Heart right ventricle (tissue), 16 donors: Measurements from ENCODE around the gene DGKB. TPM values are rescaled to one million over a fixed set of nuclear protein-coding genes. Genes with fewer than 3 reads are reported as not detected.

ENCODE experiments used
- ATAC-seq, 8 donors: fragments of 200-7000 bp; cut with Tn5 transposase; one replicate each; pipeline ENCODE4 v1.9.1; 2020; ENCODE audit warnings: mild to moderate bottlenecking in 8 of 8, moderate library complexity in 8 of 8, moderate number of reproducible peaks in 1 of 8
- DNase-seq, 2 donors: peaks; one replicate each; pipeline ENCODE4 v3.0.0-alpha.2; 2020
- H3K27ac ChIP-seq, 10 donors: fragments of 200-600 bp; sonication (generic) in 2 of 10; one replicate each; pipeline versions ENCODE4 v1.5.0 to v1.8.0; 2020 to 2022; ENCODE audit warnings: mild to moderate bottlenecking in 3 of 10
- H3K27me3 ChIP-seq, 7 donors: fragments of 200-600 bp; one replicate each; pipeline ENCODE4 v1.8.0; 2021 to 2022; ENCODE audit warnings: mild to moderate bottlenecking in 2 of 7
- H3K36me3 ChIP-seq, 9 donors: fragments of 200-600 bp; sonication (generic) in 1 of 9; one replicate each; pipeline versions ENCODE4 v1.5.0 to v1.8.0; 2020 to 2022; ENCODE audit warnings: mild to moderate bottlenecking in 2 of 9
- H3K4me1 ChIP-seq, 9 donors: fragments of 200-600 bp; sonication (generic) in 1 of 9; one replicate each; pipeline versions ENCODE4 v1.5.0 to v1.8.0; 2020 to 2022; ENCODE audit warnings: mild to moderate bottlenecking in 4 of 9
- H3K4me3 ChIP-seq, 10 donors: fragments of 200-600 bp; sonication (generic) in 2 of 10; one replicate each; pipeline versions ENCODE4 v1.5.0 to v1.8.0; 2020 to 2022; ENCODE audit warnings: mild to moderate bottlenecking in 7 of 10, moderate library complexity in 2 of 10
- H3K9me3 ChIP-seq, 11 donors: fragments of 200-600 bp in 10 of 11; sonication (generic) in 2 of 11; one replicate each; pipeline versions ENCODE4 v1.5.0 to v1.8.0; 2013 to 2022; ENCODE audit warnings: mild to moderate bottlenecking in 2 of 11, control low read depth in 1 of 11, moderate library complexity in 1 of 11
- WGBS, 2 donors: extraction: QIAGEN DNeasy Blood & Tissue Kit; methylation state at CpG; one replicate each; pipeline ENCODE4 v1.1.7; 2013; ENCODE audit warnings: inconsistent platforms in 1 of 2; 5-methylcytosine and 5-hydroxymethylcytosine counted together
- intact Hi-C, 10 donors: fragments of 100-400 bp; cut with DNase I; formaldehyde crosslinking; loops; one replicate each; pipeline versions ENCODE4 v1.11.1 to v1.14.2; 2022
- polyA plus RNA-seq, 2 donors: library from polyadenylated mRNA; stranded (reverse); fragments of 200-250 nt; gene quantifications; one replicate each; pipeline ENCODE4 v1.2.3, GENCODE V29; 2013
- total RNA-seq, 10 donors: library from RNA; stranded (reverse); fragmentation: NEBNext Ultra II Directional in 3 of 10; extraction: Animal tissue kit (Norgen Biotek cat#: 25700) in 3 of 10; gene quantifications; one replicate each; pipeline versions ENCODE4 v1.2.1 to v1.2.4, GENCODE V29; 2021 to 2023
- TF ChIP-seq, protein P1 (sequence below), 9 donors: fragments of 200-600 bp; sonication (generic) in 2 of 9; IDR thresholded peaks; one replicate each; pipeline versions ENCODE4 v1.5.0 to v1.8.0; 2021 to 2022; ENCODE audit warnings: antibody characterized with exemption in 9 of 9, mild to moderate bottlenecking in 5 of 9, moderate library complexity in 1 of 9
- donor health status: Arrhythmogenic right ventricular cardiomyopathy.
- donor health status: ischemic (EF 13 %, LVEDD 7.1; RV severe dilation, severe dysfunction).
- donor health status: healthy with polysubstance abuse.
- donor health status: DM: no; HTN: yes; CAD: no.
- donor health status: DM: no; HTN: no; CAD: no.
- donor health status: ischemic (EF 25% LVEDD 6.9; RV normal size, moderate dysfunction).
- donor health status: ischemic (EF 25% LVEDD 5.7; RV mildly dilated, moderate dysfunction).
- donor health status: healthy.
- donor health status: DM: yes; HTN: yes; CAD: no.
- donor health status: Ischemic cardiomyopathy.
- donor health status: ischemic (EF 35%, LVEDD 5.7; RV mildly dilated, moderate dysfunction).
- donor health status: nonischemic (EF 11% LVEDD 7.7; RV severe dilation, severe dysfunction).
- donor health status: DM: yes; HTN: yes; CAD: no.
- donor health status: PGD.
- donor health status: ischemic (EF 29% LVEDD 5.4; RV normal size, mild dysfunction).
- donor health status: nonischemic (EF 23%, LVEDD 6.1; RV moderate dilation, normal function).

DGKB gene
- total and polyA plus RNA-seq, 12 donors, result under 0.01 to 1.2 (median 0.77) TPM

- TF ChIP-seq, protein P1, sequence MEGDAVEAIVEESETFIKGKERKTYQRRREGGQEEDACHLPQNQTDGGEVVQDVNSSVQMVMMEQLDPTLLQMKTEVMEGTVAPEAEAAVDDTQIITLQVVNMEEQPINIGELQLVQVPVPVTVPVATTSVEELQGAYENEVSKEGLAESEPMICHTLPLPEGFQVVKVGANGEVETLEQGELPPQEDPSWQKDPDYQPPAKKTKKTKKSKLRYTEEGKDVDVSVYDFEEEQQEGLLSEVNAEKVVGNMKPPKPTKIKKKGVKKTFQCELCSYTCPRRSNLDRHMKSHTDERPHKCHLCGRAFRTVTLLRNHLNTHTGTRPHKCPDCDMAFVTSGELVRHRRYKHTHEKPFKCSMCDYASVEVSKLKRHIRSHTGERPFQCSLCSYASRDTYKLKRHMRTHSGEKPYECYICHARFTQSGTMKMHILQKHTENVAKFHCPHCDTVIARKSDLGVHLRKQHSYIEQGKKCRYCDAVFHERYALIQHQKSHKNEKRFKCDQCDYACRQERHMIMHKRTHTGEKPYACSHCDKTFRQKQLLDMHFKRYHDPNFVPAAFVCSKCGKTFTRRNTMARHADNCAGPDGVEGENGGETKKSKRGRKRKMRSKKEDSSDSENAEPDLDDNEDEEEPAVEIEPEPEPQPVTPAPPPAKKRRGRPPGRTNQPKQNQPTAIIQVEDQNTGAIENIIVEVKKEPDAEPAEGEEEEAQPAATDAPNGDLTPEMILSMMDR (IDR thresholded peaks at IDR 0.05), result no peak
- 72 to 74% methylated on average over 2 of the region's 2 CpGs for WGBS, 2 donors
- Histone ChIP-seq H3K4me1 (no peaks in the 10 kb centered on the region), H3K4me3 (no peak overlapping the region), H3K27ac (no peak overlapping the region), H3K9me3 (peaks cover 0 to 6% (median 0%) of the 10 kb centered on the region in 11 donors), H3K36me3 (no peaks in the 10 kb centered on the region), H3K27me3 (no peaks in the 10 kb centered on the region)
- DNase-seq, result no peak
- ATAC-seq, result no peak
- intact Hi-C loops, result no loop called here
Measured at GRCh38 chr7:14438366-14438765, 464.2 kb downstream of the DGKB start.

GRCh38 chr7:14436878-14437277, 465.7 kb downstream of the DGKB start:
- Histone ChIP-seq H3K27me3 (no peaks in the 10 kb centered on the region), H3K9me3 (peaks cover 0 to 6% (median 0%) of the 10 kb centered on the region in 11 donors), H3K4me3 (no peak overlapping the region), H3K36me3 (no peaks in the 10 kb centered on the region), H3K27ac (no peak overlapping the region), H3K4me1 (no peaks in the 10 kb centered on the region)
- WGBS, 2 donors, result 75 to 76% methylated on average over 2 of the region's 2 CpGs
- ATAC-seq, result no peak
- no peak for DNase-seq
- TF ChIP-seq, protein P1 (IDR thresholded peaks at IDR 0.05), result no peak
- intact Hi-C loops, result no loop called here

GRCh38 chr7:14432924-14433323, 469.6 kb downstream of the DGKB start:
- H3K4me1 ChIP-seq, result no peaks in the 10 kb centered on the region
- TF ChIP-seq, protein P1 (IDR thresholded peaks at IDR 0.05), result no peak
- DNase-seq (no peak), ATAC-seq (no peak)
- H3K4me3 ChIP-seq, result no peak overlapping the region
- no peaks in the 10 kb centered on the region for H3K36me3 ChIP-seq
- H3K27ac ChIP-seq, result no peak overlapping the region
- peaks cover 0 to 6% (median 0%) of the 10 kb centered on the region in 11 donors for H3K9me3 ChIP-seq
- no peaks in the 10 kb centered on the region for H3K27me3 ChIP-seq
- intact Hi-C loops, result no loop called here
- 49 to 65% methylated on average over 2 of the region's 2 CpGs for WGBS, 2 donors

DNA sequence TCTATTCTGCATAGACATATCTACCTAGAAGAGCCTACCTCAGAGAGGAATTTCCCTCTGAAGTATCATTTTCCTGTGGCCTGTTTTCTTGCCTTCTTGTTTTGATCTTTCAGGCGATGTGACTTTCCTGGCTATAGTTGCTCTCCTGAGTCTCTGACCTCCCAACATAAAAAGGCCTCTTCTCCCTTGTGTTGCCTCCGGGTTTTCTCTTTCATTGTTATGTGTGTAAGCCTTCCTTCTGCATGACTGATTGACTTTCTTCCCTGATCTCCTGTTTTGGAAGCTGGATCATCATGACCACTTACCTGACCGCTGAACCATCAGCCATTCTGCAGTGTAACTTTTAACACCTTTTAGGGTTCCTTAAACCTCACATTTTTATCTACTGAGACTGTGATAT, 471.6 kb downstream of the DGKB start:
- intact Hi-C loops, result no loop called here
- peaks cover 0 to 16% (median 0%) of the 10 kb centered on the region in 11 donors for H3K9me3 ChIP-seq

More for the DNA sequence above, 471.6 kb downstream of the DGKB start:
- TF ChIP-seq, protein P1 (IDR thresholded peaks at IDR 0.05), result no peak
- ATAC-seq (no peak), DNase-seq (no peak)
- Histone ChIP-seq H3K36me3 (no peaks in the 10 kb centered on the region), H3K4me1 (no peaks in the 10 kb centered on the region), H3K27ac (no peak overlapping the region), H3K27me3 (no peaks in the 10 kb centered on the region), H3K4me3 (no peak overlapping the region)
- 89 to 94% methylated on average over 3 of the region's 3 CpGs for WGBS, 2 donors
